Vagina (tissue), 2 donors: ENCODE data around the gene HDAC8.

ENCODE experiments used
- POLR2A ChIP-seq, 2 donors: fragments of 450-650 bp; IDR thresholded peaks; one replicate each; pipeline ENCODE4 v1.6.1; 2017; ENCODE audit warnings: antibody characterized with exemption in 2 of 2, mild to moderate bottlenecking in 2 of 2, moderate library complexity in 2 of 2
- TF ChIP-seq, protein P1 (sequence below), 3 experiments: fragments of 450-650 bp in 2 of 3; fragments of 200-600 bp in 1 of 3; sonication (generic) in 1 of 3; IDR thresholded peaks; one replicate each; pipeline ENCODE4 v1.5.1; 2017 to 2019; ENCODE audit warnings: antibody characterized with exemption in 3 of 3, mild to moderate bottlenecking in 2 of 3, moderate library complexity in 2 of 3

GRCh38 chrX:72392816-72393800 lies 179.5 kb downstream of the HDAC8 start:
- TF ChIP-seq, protein P1, sequence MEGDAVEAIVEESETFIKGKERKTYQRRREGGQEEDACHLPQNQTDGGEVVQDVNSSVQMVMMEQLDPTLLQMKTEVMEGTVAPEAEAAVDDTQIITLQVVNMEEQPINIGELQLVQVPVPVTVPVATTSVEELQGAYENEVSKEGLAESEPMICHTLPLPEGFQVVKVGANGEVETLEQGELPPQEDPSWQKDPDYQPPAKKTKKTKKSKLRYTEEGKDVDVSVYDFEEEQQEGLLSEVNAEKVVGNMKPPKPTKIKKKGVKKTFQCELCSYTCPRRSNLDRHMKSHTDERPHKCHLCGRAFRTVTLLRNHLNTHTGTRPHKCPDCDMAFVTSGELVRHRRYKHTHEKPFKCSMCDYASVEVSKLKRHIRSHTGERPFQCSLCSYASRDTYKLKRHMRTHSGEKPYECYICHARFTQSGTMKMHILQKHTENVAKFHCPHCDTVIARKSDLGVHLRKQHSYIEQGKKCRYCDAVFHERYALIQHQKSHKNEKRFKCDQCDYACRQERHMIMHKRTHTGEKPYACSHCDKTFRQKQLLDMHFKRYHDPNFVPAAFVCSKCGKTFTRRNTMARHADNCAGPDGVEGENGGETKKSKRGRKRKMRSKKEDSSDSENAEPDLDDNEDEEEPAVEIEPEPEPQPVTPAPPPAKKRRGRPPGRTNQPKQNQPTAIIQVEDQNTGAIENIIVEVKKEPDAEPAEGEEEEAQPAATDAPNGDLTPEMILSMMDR (IDR thresholded peaks at IDR 0.05): no peak
- TF ChIP-seq POLR2A (IDR thresholded peaks at IDR 0.05): no peak
